Measurements from ENCODE around the gene PRKN. TPM values are rescaled to one million over a fixed set of nuclear protein-coding genes. Genes with fewer than 3 reads are reported as not detected.

The PRKN gene
- total RNA-seq, 4 donors from 2014 or later = 4.4 to 669 (median 10.5) TPM

GRCh38 chr6:162705736-162706135 lies 21.8 kb downstream of the PRKN start:
- no peak overlapping the region for H3K4me3 ChIP-seq
- no peaks in the 10 kb centered on the region for H3K36me3 ChIP-seq
- no peaks in the 10 kb centered on the region for H3K9me3 ChIP-seq
- TF ChIP-seq POLR2A (IDR thresholded peaks at IDR 0.05) (no peak), CTCF (IDR thresholded peaks at IDR 0.05) (no peak)
- H3K27me3 ChIP-seq = no peaks in the 10 kb centered on the region
- no peaks in the 10 kb centered on the region for H3K4me1 ChIP-seq
- DNase-seq = no peak
- no peak overlapping the region for H3K27ac ChIP-seq

GRCh38 chr6:162704001-162704400 lies 23.6 kb downstream of the PRKN start:
- Histone ChIP-seq H3K27me3 (no peaks in the 10 kb centered on the region), H3K4me3 (no peak overlapping the region), H3K36me3 (no peaks in the 10 kb centered on the region), H3K9me3 (no peaks in the 10 kb centered on the region), H3K4me1 (no peaks in the 10 kb centered on the region), H3K27ac (no peak overlapping the region)
- TF ChIP-seq POLR2A (IDR thresholded peaks at IDR 0.05) (no peak), CTCF (IDR thresholded peaks at IDR 0.05) (no peak)
- no peak for DNase-seq

GRCh38 chr6:162702446-162702845 lies 25.1 kb downstream of the PRKN start:
- no peak for DNase-seq
- no peak overlapping the region for H3K27ac ChIP-seq

GRCh38 chr6:162701551-162701950 lies 26.0 kb downstream of the PRKN start:
- H3K27ac ChIP-seq = no peak overlapping the region
- H3K4me1 ChIP-seq = no peaks in the 10 kb centered on the region
- H3K4me3 ChIP-seq = no peak overlapping the region
- DNase-seq = no peak
- no peaks in the 10 kb centered on the region for H3K36me3 ChIP-seq
- no peaks in the 10 kb centered on the region for H3K9me3 ChIP-seq
- TF ChIP-seq POLR2A (IDR thresholded peaks at IDR 0.05) (no peak), CTCF (IDR thresholded peaks at IDR 0.05) (no peak)
- no peaks in the 10 kb centered on the region for H3K27me3 ChIP-seq

More at GRCh38 chr6:162702446-162702845, 25.1 kb downstream of the PRKN start:
- no peaks in the 10 kb centered on the region for H3K9me3 ChIP-seq
- no peak for TF ChIP-seq CTCF (IDR thresholded peaks at IDR 0.05)
- TF ChIP-seq POLR2A (IDR thresholded peaks at IDR 0.05) = no peak
- H3K36me3 ChIP-seq = no peaks in the 10 kb centered on the region
- H3K27me3 ChIP-seq = no peaks in the 10 kb centered on the region
- no peak overlapping the region for H3K4me3 ChIP-seq
- no peaks in the 10 kb centered on the region for H3K4me1 ChIP-seq

- DNase-seq = no peak
- Histone ChIP-seq H3K27me3 (no peaks in the 10 kb centered on the region), H3K9me3 (no peaks in the 10 kb centered on the region), H3K4me3 (no peak overlapping the region), H3K4me1 (no peaks in the 10 kb centered on the region), H3K27ac (no peak overlapping the region), H3K36me3 (no peaks in the 10 kb centered on the region)
- TF ChIP-seq POLR2A (IDR thresholded peaks at IDR 0.05) (no peak), CTCF (IDR thresholded peaks at IDR 0.05) (no peak)
Observed at GRCh38 chr6:162700966-162701365, 26.6 kb downstream of the PRKN start.

- no peaks in the 10 kb centered on the region for H3K27me3 ChIP-seq
- no peak for TF ChIP-seq CTCF (IDR thresholded peaks at IDR 0.05)
- no peak for TF ChIP-seq POLR2A (IDR thresholded peaks at IDR 0.05)
Observed at GRCh38 chr6:162699961-162700360, 27.6 kb downstream of the PRKN start.

More at GRCh38 chr6:162699961-162700360, 27.6 kb downstream of the PRKN start:
- Histone ChIP-seq H3K27ac (no peak overlapping the region), H3K4me1 (no peaks in the 10 kb centered on the region), H3K4me3 (no peak overlapping the region), H3K36me3 (no peaks in the 10 kb centered on the region), H3K9me3 (no peaks in the 10 kb centered on the region)
- no peak for DNase-seq
